Skeletal muscle cell (primary cell): ENCODE results near the gene SMAP1.
"Not testable (repeated sequence)": the region's sequence is repeated elsewhere in the genome, so short reads cannot be mapped to it uniquely, and the experiment has no call there.

Experiments
- DNase-seq: peaks from one replicate; pipeline ENCODE4 v3.0.0-alpha.2; 2010; ENCODE audit warnings: low read depth
- H3K4me3 ChIP-seq: 2 replicates; pipeline ENCODE4 v1.5.1; 2011; ENCODE audit warnings: low read depth, mild to moderate bottlenecking, control low read depth, low read length, moderate library complexity

SMAP1 gene

GRCh38 chr6:70734381-70734780 is 66.7 kb downstream of the SMAP1 start:
- H3K4me3 ChIP-seq = no peak overlapping the region
- no peak for DNase-seq

- H3K4me3 ChIP-seq = no peak overlapping the region
- no peak for DNase-seq
Observed at GRCh38 chr6:70734979-70735378, 67.3 kb downstream of the SMAP1 start.

- DNase-seq = no peak
- no peak overlapping the region for H3K4me3 ChIP-seq
Observed at GRCh38 chr6:70735513-70735912, 67.8 kb downstream of the SMAP1 start.

GRCh38 chr6:70738028-70738427 is 70.3 kb downstream of the SMAP1 start:
- DNase-seq = no peak
- no peak overlapping the region for H3K4me3 ChIP-seq

DNA sequence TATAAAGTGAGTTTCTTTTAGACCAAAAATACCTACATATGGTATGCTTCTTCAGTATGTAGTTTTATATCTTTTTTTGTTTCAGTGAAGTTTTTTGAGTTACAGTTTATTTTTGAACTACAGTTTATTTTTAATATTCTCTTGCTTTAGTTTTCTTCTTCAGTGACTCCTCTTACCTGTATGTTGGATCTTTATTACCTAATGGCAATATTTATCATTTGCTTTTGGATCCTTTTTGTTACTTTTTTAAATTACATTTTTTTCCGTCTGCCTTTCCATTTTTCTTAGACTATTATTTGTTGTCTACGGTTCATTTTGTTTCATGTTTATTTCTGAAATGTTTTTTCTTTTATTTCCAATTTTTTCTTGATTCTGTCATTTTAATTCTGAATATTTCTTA is 71.9 kb downstream of the SMAP1 start:
- no peak overlapping the region for H3K4me3 ChIP-seq
- no peak for DNase-seq

DNA sequence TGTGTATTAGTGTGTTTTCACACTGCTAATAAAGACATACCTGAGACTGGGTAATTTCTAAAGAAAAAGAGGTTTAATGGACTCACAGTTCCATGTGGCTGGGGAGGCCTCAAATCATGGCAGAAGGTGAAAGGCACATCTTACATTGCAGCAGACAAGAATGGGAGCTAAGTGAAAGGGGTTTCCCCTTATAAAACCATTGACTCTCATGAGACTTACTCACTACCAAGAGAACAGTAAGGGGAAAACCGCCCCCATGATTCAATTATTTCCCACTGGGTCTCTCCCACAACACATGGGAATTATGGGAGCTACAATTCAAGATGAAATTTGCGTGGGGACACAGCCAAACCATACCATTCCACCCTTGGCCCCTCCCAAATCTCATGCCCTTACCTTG is 73.1 kb downstream of the SMAP1 start:
- DNase-seq = not testable (repeated sequence)

GRCh38 chr6:70742462-70742861 is 74.8 kb downstream of the SMAP1 start:
- not testable (repeated sequence) for DNase-seq

More for the DNA sequence above, 73.1 kb downstream of the SMAP1 start:
- H3K4me3 ChIP-seq = not testable (repeated sequence)

GRCh38 chr6:70753870-70754380 is 86.2 kb downstream of the SMAP1 start:
- no peak overlapping the region for H3K4me3 ChIP-seq
- no peak for DNase-seq

More at GRCh38 chr6:70742462-70742861, 74.8 kb downstream of the SMAP1 start:
- not testable (repeated sequence) for H3K4me3 ChIP-seq

- no peak for DNase-seq
Observed at GRCh38 chr6:70758883-70759282, 91.2 kb downstream of the SMAP1 start.

DNA sequence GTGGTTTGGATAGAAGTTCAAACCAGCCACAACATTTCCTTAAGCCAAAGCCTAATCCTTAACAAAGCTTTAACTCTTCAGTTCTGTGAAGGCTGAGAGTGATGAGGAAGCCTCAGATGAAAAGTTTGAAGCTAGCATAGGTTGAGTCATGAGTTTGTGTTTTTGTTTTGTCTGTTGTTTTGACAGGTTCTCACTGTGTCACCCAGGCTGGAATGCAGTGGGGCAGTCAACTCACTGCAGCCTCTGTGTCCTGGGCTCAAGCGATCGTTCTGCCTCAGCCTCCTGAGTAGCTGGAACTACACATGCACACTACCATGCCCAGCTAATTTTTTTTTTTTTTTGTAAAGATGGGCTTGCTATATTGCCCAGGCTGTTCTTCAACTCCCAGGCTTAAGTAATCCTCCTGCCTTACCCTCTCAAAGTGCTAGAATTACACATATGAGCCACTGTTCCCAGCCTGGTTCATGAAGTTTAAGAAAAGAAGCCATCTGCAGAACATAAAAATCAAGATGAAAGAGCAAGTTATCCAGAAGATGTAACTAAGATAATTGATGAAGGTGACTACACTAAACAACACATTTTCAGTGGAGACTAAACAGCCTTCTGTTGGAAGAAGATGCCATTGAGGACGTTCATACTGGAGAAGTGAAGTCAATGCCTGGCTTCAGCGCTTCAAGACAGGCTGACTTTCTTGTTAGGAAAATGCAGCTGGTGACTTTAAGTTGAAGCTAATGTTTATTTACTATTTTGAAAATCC is 96.2 kb downstream of the SMAP1 start:
- no peak for DNase-seq
- H3K4me3 ChIP-seq = no peak overlapping the region

More at GRCh38 chr6:70758883-70759282, 91.2 kb downstream of the SMAP1 start:
- H3K4me3 ChIP-seq = no peak overlapping the region

- DNase-seq = no peak
- no peak overlapping the region for H3K4me3 ChIP-seq
Observed at GRCh38 chr6:70764706-70765105, 97.0 kb downstream of the SMAP1 start.

GRCh38 chr6:70771351-70771750 is 103.7 kb downstream of the SMAP1 start:
- H3K4me3 ChIP-seq, DNase-seq: not testable (repeated sequence)

- no peak for DNase-seq
- H3K4me3 ChIP-seq = no peak overlapping the region
Observed at GRCh38 chr6:70779934-70780333, 112.3 kb downstream of the SMAP1 start.

DNA sequence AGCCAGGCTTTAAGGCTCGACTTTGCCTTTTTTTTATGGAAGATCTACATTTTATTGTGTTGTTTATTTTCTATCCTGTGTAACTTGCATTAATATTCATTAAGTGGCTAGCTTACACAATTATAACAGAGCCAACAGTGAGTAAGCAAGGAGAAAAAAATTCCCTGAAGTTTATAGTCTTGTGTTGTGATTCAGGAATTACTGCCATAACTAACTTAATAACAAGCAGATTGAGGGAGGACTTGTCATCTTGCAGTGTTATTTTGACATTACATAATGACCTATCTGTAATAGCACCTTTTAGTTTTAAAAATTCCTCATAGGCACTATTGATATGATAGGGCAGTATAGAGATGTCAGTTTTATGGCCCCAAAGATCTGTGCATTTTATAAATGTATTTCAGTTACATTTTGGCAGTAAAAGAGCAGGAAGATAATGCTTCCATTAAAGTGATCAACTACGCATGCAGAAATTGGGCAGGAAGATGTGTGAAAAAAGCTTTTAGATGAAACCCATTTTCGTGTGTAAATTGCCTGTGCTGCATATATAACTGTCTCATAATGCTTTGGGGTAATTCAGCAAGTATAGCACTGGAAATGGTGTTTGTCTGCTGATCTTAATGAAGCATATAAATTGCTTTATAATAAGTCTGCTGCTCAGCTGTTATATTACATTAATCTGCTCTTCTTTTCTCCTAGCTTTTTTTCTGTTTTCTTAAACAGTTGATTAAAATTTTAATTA is 123.0 kb downstream of the SMAP1 start:
- H3K4me3 ChIP-seq = no peak overlapping the region
- no peak for DNase-seq

GRCh38 chr6:70797625-70798024 is 129.9 kb downstream of the SMAP1 start:
- DNase-seq = no peak
- no peak overlapping the region for H3K4me3 ChIP-seq

DNA sequence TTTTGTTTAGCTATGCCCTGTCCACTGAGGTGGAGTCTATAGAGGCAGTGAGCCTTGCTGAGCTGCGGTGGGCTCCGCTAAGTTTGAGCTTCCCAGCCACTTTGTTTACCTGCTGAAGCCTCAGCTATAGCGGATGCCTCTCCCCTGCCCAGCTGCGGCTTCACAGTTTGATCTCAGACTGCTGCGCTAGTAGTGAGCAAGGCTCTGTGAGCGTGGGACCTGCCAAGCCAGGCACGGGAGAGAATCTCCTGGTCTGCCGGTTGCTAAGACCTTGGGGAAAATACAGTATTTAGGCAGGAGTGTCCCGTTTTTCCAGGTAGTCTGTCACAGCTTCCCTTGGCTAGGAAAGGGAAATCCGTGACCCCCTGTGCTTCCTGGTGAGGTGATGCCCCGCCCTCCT is 138.4 kb downstream of the SMAP1 start:
- DNase-seq = no peak
- H3K4me3 ChIP-seq = no peak overlapping the region

DNA sequence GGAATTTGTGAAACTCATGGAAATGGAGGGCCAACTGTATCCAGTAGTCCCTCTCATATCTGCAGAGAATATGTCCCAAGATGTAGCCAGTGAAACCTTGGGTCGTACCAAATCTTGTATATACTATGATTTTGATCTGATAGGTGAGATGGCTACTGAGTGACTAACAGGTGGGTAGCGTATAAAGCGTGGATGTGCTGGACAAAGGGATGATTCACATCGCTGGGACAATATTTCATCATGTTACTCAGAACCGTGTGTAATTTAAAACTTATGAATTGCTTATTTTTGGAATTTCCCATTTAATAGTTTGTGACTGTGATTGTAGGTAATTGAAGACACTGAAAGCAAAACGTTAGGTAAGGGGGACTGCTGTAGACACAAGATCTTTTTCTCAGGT is 144.1 kb downstream of the SMAP1 start:
- no peak overlapping the region for H3K4me3 ChIP-seq
- peak; percentile 11 for DNase-seq

DNA sequence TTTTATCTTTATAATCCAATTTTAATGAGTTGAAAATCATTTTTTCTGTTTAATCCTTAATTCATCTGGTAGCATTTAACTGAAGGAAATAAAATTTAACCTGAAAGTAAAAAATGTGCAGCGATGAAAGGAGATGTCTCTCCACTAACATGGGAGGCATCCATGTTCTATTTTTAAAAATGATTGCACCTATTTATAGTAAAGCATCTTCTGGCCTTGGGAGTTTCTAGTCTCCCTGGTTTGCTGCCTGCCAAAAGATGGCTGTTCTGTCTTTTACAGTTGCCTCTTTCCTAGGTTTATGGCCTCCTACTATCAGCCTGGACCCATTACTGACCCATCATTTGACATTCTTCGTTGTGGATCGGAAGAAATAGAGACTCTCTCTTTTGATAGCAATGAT is 146.2 kb downstream of the SMAP1 start:
- H3K4me3 ChIP-seq = no peak overlapping the region
- no peak for DNase-seq

DNA sequence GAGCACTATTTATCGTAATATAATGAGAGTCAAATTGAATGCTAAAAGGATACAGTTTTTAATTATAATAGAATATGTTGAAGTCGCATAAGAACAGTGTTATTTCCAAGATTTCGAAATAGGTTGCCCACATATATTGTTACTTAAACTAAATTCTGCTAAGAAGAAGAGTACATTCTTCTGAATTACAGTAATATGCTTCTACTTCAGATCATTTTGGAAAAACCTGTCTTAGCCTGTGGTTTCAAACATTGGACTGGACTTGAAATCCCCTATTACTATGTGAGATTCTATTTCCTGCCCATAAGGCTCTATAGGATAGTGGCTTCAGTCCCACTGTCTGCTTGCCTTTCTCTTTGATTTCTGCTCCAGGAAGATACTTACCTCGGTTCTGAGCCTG is 152.0 kb downstream of the SMAP1 start:
- no peak for DNase-seq
- no peak overlapping the region for H3K4me3 ChIP-seq

GRCh38 chr6:70820778-70821177 is 153.1 kb downstream of the SMAP1 start:
- no peak overlapping the region for H3K4me3 ChIP-seq
- DNase-seq = no peak

GRCh38 chr6:70821751-70822150 is 154.1 kb downstream of the SMAP1 start:
- H3K4me3 ChIP-seq = no peak overlapping the region
- no peak for DNase-seq
